Right ventricle myocardium superior (tissue), 1 donor: Measurements from ENCODE around the gene BICC1. TPM values are rescaled to one million over a fixed set of nuclear protein-coding genes. Genes with fewer than 3 reads are reported as not detected.
A peak's percentile ranks its signal among the peaks of the same experiment; 100 is the strongest.

ENCODE experiments used
- ATAC-seq: fragments of 200-7000 bp; cut with Tn5 transposase; one replicate; pipeline ENCODE4 v1.9.1; 2020; ENCODE audit warnings: mild to moderate bottlenecking; ENCODE audit not compliant: poor library complexity
- DNase-seq: peaks from one replicate; pipeline ENCODE4 v3.0.0-alpha.2; 2020
- intact Hi-C: fragments of 100-400 bp; cut with DNase I; formaldehyde crosslinking; loops from one replicate; pipeline ENCODE4 v1.11.2; 2022
- total RNA-seq: library from RNA; stranded (reverse); fragmentation: NEBNext Ultra II Directional; extraction: Animal tissue kit (Norgen Biotek cat#: 25700); gene quantifications from one replicate; pipeline ENCODE4 v1.2.1, GENCODE V29; 2021
- donor health status: DM: no; HTN: yes; CAD: no; lungs with severe emphysema.

Gene BICC1
- total RNA-seq, 1 donor from 2014 or later, result 6.1 TPM

GRCh38 chr10:58665361-58665760, 152.7 kb downstream of the BICC1 start:
- intact Hi-C loops, result no loop called here
- ATAC-seq (no peak), DNase-seq (no peak)

GRCh38 chr10:58666024-58666423, 153.4 kb downstream of the BICC1 start:
- intact Hi-C loops, result no loop called here
- ATAC-seq (peak; percentile 46), DNase-seq (no peak)

- DNase-seq, result no peak
- no peak for ATAC-seq
- intact Hi-C loops, result no loop called here
These were observed 155.1 kb downstream of the BICC1 start for GRCh38 chr10:58667658-58668310.

- intact Hi-C loops, result no loop called here
- ATAC-seq (no peak), DNase-seq (no peak)
These were observed 160.2 kb downstream of the BICC1 start for GRCh38 chr10:58672845-58673244.

GRCh38 chr10:58674251-58674650, 161.6 kb downstream of the BICC1 start:
- ATAC-seq, result no peak
- intact Hi-C loops, result no loop called here
- DNase-seq, result no peak

- DNase-seq, result no peak
- intact Hi-C loops, result no loop called here
- ATAC-seq, result no peak
These were observed 162.6 kb downstream of the BICC1 start for GRCh38 chr10:58675321-58675720.

- DNase-seq (no peak), ATAC-seq (peak; percentile 46)
- intact Hi-C loops, result no loop called here
These were observed 178.9 kb downstream of the BICC1 start for GRCh38 chr10:58691528-58691927.

GRCh38 chr10:58693919-58694318, 181.2 kb downstream of the BICC1 start:
- intact Hi-C loops, result no loop called here
- ATAC-seq (no peak), DNase-seq (no peak)

- intact Hi-C loops, result no loop called here
- DNase-seq, result no peak
- ATAC-seq, result no peak
These were observed 182.3 kb downstream of the BICC1 start for GRCh38 chr10:58695022-58695421.

GRCh38 chr10:58696736-58697135, 184.1 kb downstream of the BICC1 start:
- intact Hi-C loops, result no loop called here
- DNase-seq (no peak), ATAC-seq (no peak)

- ATAC-seq (no peak), DNase-seq (no peak)
- intact Hi-C loops, result no loop called here
These were observed 185.0 kb downstream of the BICC1 start for GRCh38 chr10:58697691-58698090.

GRCh38 chr10:58698777-58699356, 186.2 kb downstream of the BICC1 start:
- no peak for DNase-seq
- intact Hi-C loops, result no loop called here
- no peak for ATAC-seq

- DNase-seq, result no peak
- intact Hi-C loops, result no loop called here
- no peak for ATAC-seq
These were observed 187.9 kb downstream of the BICC1 start for GRCh38 chr10:58700591-58700990.

- ATAC-seq (peak; percentile 91), DNase-seq (no peak)
- intact Hi-C loops, result no loop called here
These were observed 188.9 kb downstream of the BICC1 start for GRCh38 chr10:58701405-58702135.

GRCh38 chr10:58704226-58704625, 191.6 kb downstream of the BICC1 start:
- intact Hi-C loops, result no loop called here
- ATAC-seq (no peak), DNase-seq (no peak)

- DNase-seq (no peak), ATAC-seq (no peak)
- intact Hi-C loops, result no loop called here
These were observed 192.0 kb downstream of the BICC1 start for GRCh38 chr10:58704671-58705141.

GRCh38 chr10:58706836-58707235, 194.2 kb downstream of the BICC1 start:
- no peak for DNase-seq
- no peak for ATAC-seq
- intact Hi-C loops, result no loop called here

- no peak for ATAC-seq
- intact Hi-C loops, result no loop called here
- no peak for DNase-seq
These were observed 199.5 kb downstream of the BICC1 start for GRCh38 chr10:58712141-58712540.

- intact Hi-C loops, result no loop called here
- ATAC-seq, result no peak
These were observed 200.3 kb downstream of the BICC1 start for GRCh38 chr10:58712982-58713381.

GRCh38 chr10:58714409-58714808, 201.7 kb downstream of the BICC1 start:
- ATAC-seq (no peak), DNase-seq (no peak)
- intact Hi-C loops, result no loop called here

More at GRCh38 chr10:58712982-58713381, 200.3 kb downstream of the BICC1 start:
- DNase-seq, result no peak
